HepG2 (cell line): ENCODE data around the gene MAEA. TPM values are rescaled to one million over a fixed set of nuclear protein-coding genes. Genes with fewer than 3 reads are reported as not detected.
A peak's percentile ranks its signal among the peaks of the same experiment; 100 is the strongest.

Experiments used
- ATAC-seq: fragments of 200-7000 bp; cut with Tn5 transposase; 3 replicates; pipeline ENCODE4 v1.9.1; 2020; ENCODE audit warnings: mild to moderate bottlenecking, moderate library complexity
- BruUV-seq: library from RNA; stranded (reverse); fragments of 400-500 nt; replicated peaks from 2 replicates; lab custom pipeline; 2021; lab: Mats Ljungman, UMichigan
- CTCF ChIA-PET: fragments of 300-600 bp; formaldehyde crosslinking; extraction: SDS; loops from one replicate; lab custom pipeline; 2021; ENCODE audit warnings: low total read pairs, inconsistent platforms, low intra/inter-chr PET ratio; lab: Yijun Ruan, JAX
- POLR2A ChIA-PET: fragments of 350-600 bp; sonication (Branson Sonifier 250); formaldehyde crosslinking; loops from one replicate; lab custom pipeline; 2020; ENCODE audit warnings: antibody characterized with exemption, inconsistent platforms; lab: Yijun Ruan, JAX
- DNase-seq: peaks from one replicate; pipeline ENCODE4 v3.0.0-alpha.2; 2015; ENCODE audit warnings: low spot score
- FAIRE-seq: peaks from 3 replicates; lab custom pipeline; 2011; peaks lifted over from hg19 to GRCh38; lab: Jason Lieb, UNC
- H2AFZ ChIP-seq: one replicate; pipeline ENCODE4 v1.6.1; 2011; ENCODE audit warnings: low read length, inconsistent platforms
- H3K27ac ChIP-seq: fragments of 300-600 bp; 3 replicates; pipeline ENCODE4 v1.8.0; 2011; ENCODE audit warnings: mixed run types, mild to moderate bottlenecking, mixed read lengths, low read length, inconsistent platforms; ENCODE audit not compliant: insufficient read depth; ENCODE audit errors: extremely low read length
- H3K27me3 ChIP-seq, 2 experiments: fragments of 200-600 bp in 1 of 2; 2 replicates in 1 of 2; 3 replicates in 1 of 2; pipeline versions ENCODE4 v1.6.0 to v1.8.0; 2011; ENCODE audit warnings: low read length in 2 of 2, mild to moderate bottlenecking in 2 of 2, moderate library complexity in 2 of 2, inconsistent platforms in 1 of 2; ENCODE audit not compliant: insufficient read depth in 2 of 2, control insufficient read depth in 1 of 2
- H3K36me3 ChIP-seq, 2 experiments: fragments of 200-600 bp in 1 of 2; replicated peaks in 1 of 2; 2 replicates in 1 of 2; 3 replicates in 1 of 2; pipeline versions ENCODE4 v1.5.1 to v1.8.0; 2011; ENCODE audit warnings: low read length in 2 of 2, inconsistent platforms in 1 of 2; ENCODE audit not compliant: insufficient read depth in 2 of 2, control insufficient read depth in 1 of 2
- H3K4me1 ChIP-seq: 2 replicates; pipeline ENCODE4 v1.5.1; 2012; ENCODE audit warnings: low read length, inconsistent platforms; ENCODE audit not compliant: insufficient read depth
- H3K4me2 ChIP-seq: 2 replicates; pipeline ENCODE4 v1.6.0; 2011; ENCODE audit warnings: low read depth, low read length, inconsistent platforms
- H3K4me3 ChIP-seq, 3 experiments: fragments of 200-600 bp in 1 of 3; sonication (generic), shearing (Covaris generic) in 1 of 3; replicated peaks in 1 of 3; 2 replicates each; pipeline ENCODE4 v1.5.1; 2011 to 2016; ENCODE audit warnings: low read length in 3 of 3, inconsistent platforms in 2 of 3, low read depth in 2 of 3, mild to moderate bottlenecking in 2 of 3, control low read depth in 1 of 3, mixed read lengths in 1 of 3; ENCODE audit not compliant: insufficient read depth in 1 of 3
- H3K79me2 ChIP-seq: one replicate; pipeline ENCODE4 v1.6.1; 2011; ENCODE audit warnings: low read length, inconsistent platforms; ENCODE audit not compliant: insufficient read depth
- H3K9ac ChIP-seq: 2 replicates; pipeline ENCODE4 v1.6.0; 2011; ENCODE audit warnings: mild to moderate bottlenecking, low read depth, low read length, inconsistent platforms; ENCODE audit not compliant: insufficient read depth
- H3K9me3 ChIP-seq: 2 replicates; pipeline ENCODE4 v1.5.1; 2012; ENCODE audit warnings: mild to moderate bottlenecking, low read length
- H4K20me1 ChIP-seq: 2 replicates; pipeline ENCODE4 v1.6.0; 2011; ENCODE audit warnings: inconsistent platforms, mild to moderate bottlenecking, low read length, moderate library complexity; ENCODE audit not compliant: insufficient read depth
- DDIT3 ChIP-seq: sonication (generic); formaldehyde crosslinking; IDR thresholded peaks from 2 replicates; pipeline ENCODE4 v1.4.0; 2020; ENCODE audit warnings: mild to moderate bottlenecking, missing genetic modification reagents
- FOSL2 ChIP-seq: sonication (generic); formaldehyde crosslinking; IDR thresholded peaks from 2 replicates; pipeline ENCODE4 v1.4.0; 2020; ENCODE audit warnings: missing genetic modification reagents
- IRF9 ChIP-seq: sonication (generic); formaldehyde crosslinking; IDR thresholded peaks from 2 replicates; pipeline ENCODE4 v1.8.0; 2022; ENCODE audit warnings: missing genetic modification reagents, mild to moderate bottlenecking, borderline replicate concordance
- LCORL ChIP-seq, 2 experiments: fragments of 450-650 bp in 1 of 2; sonication (generic) in 1 of 2; formaldehyde crosslinking in 1 of 2; IDR thresholded peaks; 2 replicates each; pipeline versions ENCODE4 v1.5.0 to v1.6.1; 2017 to 2020; ENCODE audit warnings: antibody characterized with exemption in 1 of 2, missing genetic modification reagents in 1 of 2
- MAFG ChIP-seq: sonication (generic); formaldehyde crosslinking; IDR thresholded peaks from 2 replicates; pipeline ENCODE4 v1.5.1; 2020; ENCODE audit warnings: mild to moderate bottlenecking, missing genetic modification reagents
- NFATC3 ChIP-seq: sonication (generic); formaldehyde crosslinking; IDR thresholded peaks from 2 replicates; pipeline ENCODE4 v1.5.1; 2020; ENCODE audit warnings: mild to moderate bottlenecking, missing genetic modification reagents
- PHF5A ChIP-seq: IDR thresholded peaks from one replicate; pipeline ENCODE4 v1.6.1; 2018; ENCODE audit warnings: low read depth, missing genetic modification reagents; ENCODE audit not compliant: unreplicated experiment
- POGZ ChIP-seq: sonication (generic); formaldehyde crosslinking; IDR thresholded peaks from 2 replicates; pipeline ENCODE4 v1.4.0; 2020; ENCODE audit warnings: mild to moderate bottlenecking, missing genetic modification reagents
- RFX5 ChIP-seq: IDR thresholded peaks from 2 replicates; pipeline ENCODE4 v1.6.1; 2011; ENCODE audit warnings: low read depth, low read length, improper control_type of control experiment
- TMF1 ChIP-seq: sonication (generic); formaldehyde crosslinking; IDR thresholded peaks from 2 replicates; pipeline ENCODE4 v1.8.1; 2022; ENCODE audit warnings: low read depth, missing genetic modification reagents
- TOE1 ChIP-seq: sonication (generic); formaldehyde crosslinking; IDR thresholded peaks from 2 replicates; pipeline ENCODE4 v1.4.0; 2020; ENCODE audit warnings: mild to moderate bottlenecking, missing genetic modification reagents
- ZEB1 ChIP-seq: IDR thresholded peaks from 2 replicates; pipeline ENCODE4 v1.6.1; 2012; ENCODE audit warnings: mild to moderate bottlenecking, low read depth, inconsistent platforms; ENCODE audit not compliant: insufficient replicate concordance
- ZFP82 ChIP-seq: sonication (generic); formaldehyde crosslinking; IDR thresholded peaks from 2 replicates; pipeline ENCODE4 v1.5.1; 2020; ENCODE audit warnings: mild to moderate bottlenecking, missing genetic modification reagents, borderline replicate concordance
- ZFX ChIP-seq: sonication (generic); formaldehyde crosslinking; IDR thresholded peaks from 2 replicates; pipeline ENCODE4 v1.4.0; 2020; ENCODE audit warnings: mild to moderate bottlenecking, low read depth, missing genetic modification reagents, moderate library complexity
- ZNF3 ChIP-seq: IDR thresholded peaks from 2 replicates; pipeline ENCODE4 v1.7.0; 2017; ENCODE audit warnings: inconsistent platforms
- ZNF460 ChIP-seq: sonication (generic); formaldehyde crosslinking; IDR thresholded peaks from 2 replicates; pipeline ENCODE4 v1.5.1; 2020; ENCODE audit warnings: missing genetic modification reagents, mild to moderate bottlenecking, borderline replicate concordance
- ZNF687 ChIP-seq: sonication (generic); formaldehyde crosslinking; IDR thresholded peaks from 2 replicates; pipeline ENCODE4 v1.5.1; 2020; ENCODE audit warnings: mild to moderate bottlenecking, missing genetic modification reagents, moderate library complexity
- WGBS: methylation state at CpG from one replicate; pipeline ENCODE4 v1.1.6; 2017; ENCODE audit warnings: low lambda C conversion rate; 5-methylcytosine and 5-hydroxymethylcytosine counted together
- in situ Hi-C: cut with HindIII; loops from 2 replicates; pipeline ENCODE4 v1.10.0; 2017; ENCODE audit warnings: low pct_unique_long_range_greater_than_20kb; ENCODE audit not compliant: extremely low pct_ligation_motif_present
- intact Hi-C: fragments of 100-400 bp; cut with micrococcal nuclease; formaldehyde crosslinking; loops from one replicate; pipeline ENCODE4 v1.10.0; 2022; ENCODE audit not compliant: unreplicated experiment
- polyA plus RNA-seq, 8 experiments: library from polyadenylated mRNA; depleted of rRNA in 3 of 8; stranded (reverse) in 7 of 8; unstranded in 1 of 8; fragments of >200 nt; fragmentation: Illumina TruSeq in 4 of 8; extraction: Trizol in 4 of 8; gene quantifications; 2 replicates each; pipeline versions ENCODE4 v1.2.1 to v1.2.3, GENCODE V29; 2011 to 2016; ENCODE audit warnings: low read depth in 4 of 8, missing spikeins in 1 of 8, mixed read lengths in 1 of 8; ENCODE audit not compliant: insufficient read depth in 1 of 8
- total RNA-seq, 5 experiments: library from RNA; depleted of rRNA; stranded (reverse); fragments of >200 nt; fragmentation: Illumina TruSeq; extraction: Trizol; gene quantifications; 2 replicates each; pipeline ENCODE4 v1.2.3, GENCODE V29; 2016; ENCODE audit warnings: low read depth in 1 of 5

The MAEA gene
- total and polyA plus RNA-seq, 2 of the 13 experiments (the other 11 are each of a cell fraction or from before 2014, with no cell fraction given), result 52.0 to 57.1 TPM

GRCh38 chr4:1250527-1250812 is 39.2 kb upstream of the MAEA start:
- FAIRE-seq (no peak), DNase-seq (no peak), ATAC-seq (no peak)
- peaks cover 42% of the 10 kb centered on the region for H3K79me2 ChIP-seq
- peak overlapping the region; percentile 84 for H3K27ac ChIP-seq
- H4K20me1 ChIP-seq, result peaks cover 20% of the 10 kb centered on the region
- peaks cover 0 to 2% of the 10 kb centered on the region in 2 experiments; a peak in 1 of 5 replicates for H3K36me3 ChIP-seq
- ChIA-PET POLR2A (interaction anchor here (1.3 to 4.1 kb wide), 5 partner anchors 39 to 96 kb away, joined by 3 to 43 read pairs (median 15); partner anchors contain the start of genes SPON2 and UVSSA), CTCF (no interaction called here)
- peak overlapping the region; percentile 68 to 78 (median 76); a peak in 3 of 6 replicates for H3K4me3 ChIP-seq
- TF ChIP-seq IRF9 (no peak), NFATC3 (CRISPR knock-in tag) (no peak), RFX5 (no peak), PHF5A (CRISPR knock-in tag) (no peak), POGZ (CRISPR knock-in tag) (no peak), DDIT3 (CRISPR knock-in tag) (no peak), ZEB1 (no peak), ZNF3 (CRISPR knock-in tag) (no peak), ZNF460 (CRISPR knock-in tag) (no peak), LCORL (IDR thresholded peaks at IDR 0.05) (no peak), LCORL (CRISPR knock-in tag; IDR thresholded peaks at IDR 0.05) (0 out of 2 replicates have a peak, but pooled peaks have one; percentile 5), FOSL2 (CRISPR knock-in tag) (no peak), ZNF687 (CRISPR knock-in tag) (0 out of 2 replicates have a peak, but pooled peaks have one; percentile 5), TMF1 (CRISPR knock-in tag) (0 out of 2 replicates have a peak, but pooled peaks have one; percentile 10), ZFX (CRISPR knock-in tag) (no peak), ZFP82 (CRISPR knock-in tag) (no peak), MAFG (CRISPR knock-in tag) (no peak), TOE1 (no peak)
- peaks cover 16% of the 10 kb centered on the region; the same call in 1 of the 2 replicates for H3K9me3 ChIP-seq
- H3K4me1 ChIP-seq, result peaks cover 57% of the 10 kb centered on the region
- H3K27me3 ChIP-seq, result no peaks in the 10 kb centered on the region
- 76% methylated on average over 6 of the region's 7 CpGs for WGBS
- H3K9ac ChIP-seq, result peak overlapping the region; percentile 81
- BruUV-seq, result no TSS peak
- intact Hi-C loops (no loop called here), in situ Hi-C loops (loop anchor here (5.0 kb wide), 1 partner anchor 92 kb away; no protein-coding TSS in a partner anchor)
- H2AFZ ChIP-seq, result no peak overlapping the region
- H3K4me2 ChIP-seq, result peak overlapping the region; percentile 79
